K562 (cell line): ENCODE results near the gene TCF4. TPM values are rescaled to one million over a fixed set of nuclear protein-coding genes. Genes with fewer than 3 reads are reported as not detected.

ENCODE experiments used
- CAMTA2 ChIP-seq: fragments of 250-450 bp; sonication (Bioruptor Pico); conservative IDR thresholded peaks from 2 replicates; pipeline ENCODE4 v1.5.1; 2022
- KLF16 ChIP-seq: IDR thresholded peaks from 2 replicates; pipeline ENCODE4 v1.6.1; 2016; ENCODE audit warnings: antibody characterized with exemption
- MIER1 ChIP-seq: fragments of 450-650 bp; IDR thresholded peaks from 2 replicates; pipeline ENCODE4 v1.6.1; 2016; ENCODE audit warnings: antibody characterized with exemption, mild to moderate bottlenecking, low read depth
- NFE2 ChIP-seq: IDR thresholded peaks from 2 replicates; pipeline ENCODE4 v1.6.1; 2014; ENCODE audit warnings: antibody characterized with exemption, low read depth
- NR2C1 ChIP-seq, 2 experiments: fragments of 450-650 bp; IDR thresholded peaks; 2 replicates each; pipeline ENCODE4 v1.6.1; 2017; ENCODE audit warnings: mild to moderate bottlenecking in 2 of 2, antibody characterized with exemption in 1 of 2, inconsistent platforms in 1 of 2, missing compliant biosample characterization in 1 of 2, missing genetic modification characterization in 1 of 2
- THRAP3 ChIP-seq: fragments of 450-650 bp; IDR thresholded peaks from 2 replicates; pipeline ENCODE4 v1.6.1; 2016; ENCODE audit warnings: mild to moderate bottlenecking, inconsistent platforms, borderline replicate concordance
- ZC3H11A ChIP-seq: IDR thresholded peaks from 2 replicates; pipeline ENCODE4 v1.6.1; 2012; ENCODE audit warnings: low read depth, low read length, improper control_type of control experiment
- ZNF146 ChIP-seq: IDR thresholded peaks from one replicate; pipeline ENCODE4 v1.6.1; 2018; ENCODE audit warnings: missing compliant biosample characterization; ENCODE audit not compliant: unreplicated experiment
- ZNF695 ChIP-seq: fragments of 450-650 bp; formaldehyde crosslinking; IDR thresholded peaks from 2 replicates; pipeline ENCODE4 v1.4.0; 2020; ENCODE audit warnings: mild to moderate bottlenecking, moderate library complexity
- polyA plus RNA-seq, 8 experiments: library from polyadenylated mRNA; depleted of rRNA in 4 of 8; stranded (reverse) in 5 of 8; unstranded in 3 of 8; fragments of >200 nt; fragmentation: Nextera tagmentation in 2 of 8; fragmentation: Illumina TruSeq in 1 of 8; extraction: Ambion mirVana in 2 of 8; extraction: Trizol in 1 of 8; gene quantifications; 2 replicates each; pipeline versions ENCODE4 v1.2.1 to v1.2.3, GENCODE V29; 2011 to 2014; ENCODE audit warnings: inconsistent platforms in 1 of 8, missing spikeins in 1 of 8
- total RNA-seq, 7 experiments: library from RNA; depleted of rRNA in 6 of 7; stranded (reverse); fragments of >200 nt in 6 of 7; fragmentation: Illumina TruSeq in 2 of 7; extraction: Trizol in 2 of 7; gene quantifications; 2 replicates each; pipeline versions ENCODE4 v1.2.1 to v1.2.3, GENCODE V29; 2011 to 2021; ENCODE audit warnings: low replicate concordance in 1 of 7
- TF ChIP-seq, protein P1 (sequence below), 2 experiments: fragments of 450-650 bp in 1 of 2; sonication (generic) in 1 of 2; formaldehyde crosslinking in 1 of 2; IDR thresholded peaks; 2 replicates each; pipeline versions ENCODE4 v1.7.1 to v1.9.0; 2016 to 2022; ENCODE audit warnings: inconsistent platforms in 1 of 2, mild to moderate bottlenecking in 1 of 2, missing genetic modification reagents in 1 of 2
- TF ChIP-seq, protein P2 (sequence below): fragments of 250-450 bp; sonication (Bioruptor Pico); IDR thresholded peaks from 2 replicates; pipeline ENCODE4 v1.4.0; 2020
- TF ChIP-seq, protein P3 (sequence below): fragments of 450-650 bp; IDR thresholded peaks from 2 replicates; pipeline ENCODE4 v1.7.0; 2016; ENCODE audit warnings: borderline replicate concordance
- TF ChIP-seq, protein P4 (sequence below): sonication (generic); formaldehyde crosslinking; IDR thresholded peaks from 2 replicates; pipeline ENCODE4 v1.8.0; 2022; ENCODE audit warnings: missing genetic modification reagents, mild to moderate bottlenecking, borderline replicate concordance

Gene TCF4
- total and polyA plus RNA-seq, 9 of the 15 experiments (the other 6 are each of a cell fraction or from before 2014, with no cell fraction given): 4.8 to 24.7 (median 15.2) TPM

DNA sequence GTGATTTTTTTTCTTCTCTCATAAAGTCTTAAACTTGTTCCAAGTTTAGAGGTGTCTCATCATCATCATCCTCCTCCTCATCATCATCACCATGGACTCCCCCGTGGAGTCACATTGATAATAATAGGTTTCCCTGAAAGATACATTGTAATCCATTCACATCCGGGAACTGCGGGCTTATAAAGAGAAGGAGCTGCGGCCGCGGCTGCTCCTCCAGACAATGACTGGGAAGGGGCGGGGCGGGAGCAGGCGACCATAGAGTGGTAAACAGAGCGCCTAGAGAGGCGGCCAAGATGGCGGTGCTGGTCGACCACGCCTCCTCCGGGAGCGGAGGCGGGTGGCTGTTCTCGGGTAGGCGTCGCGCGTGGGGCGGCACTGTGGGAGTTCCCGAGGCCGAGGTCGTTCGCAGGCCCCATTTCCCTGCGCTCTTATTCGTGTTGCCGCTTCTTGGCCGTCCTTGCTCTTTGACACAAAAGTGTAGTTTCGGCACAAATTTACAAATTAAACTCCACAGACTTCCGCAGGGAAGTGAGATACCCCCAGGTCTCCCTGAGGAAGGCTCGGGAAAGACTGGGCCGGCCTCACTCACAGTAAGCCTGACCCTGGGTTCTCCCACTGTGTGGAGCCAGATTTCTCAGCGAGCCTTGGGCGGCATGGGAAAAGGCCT, 1.8 kb upstream of the TCF4 start (continued):
- TF ChIP-seq, protein P1, sequence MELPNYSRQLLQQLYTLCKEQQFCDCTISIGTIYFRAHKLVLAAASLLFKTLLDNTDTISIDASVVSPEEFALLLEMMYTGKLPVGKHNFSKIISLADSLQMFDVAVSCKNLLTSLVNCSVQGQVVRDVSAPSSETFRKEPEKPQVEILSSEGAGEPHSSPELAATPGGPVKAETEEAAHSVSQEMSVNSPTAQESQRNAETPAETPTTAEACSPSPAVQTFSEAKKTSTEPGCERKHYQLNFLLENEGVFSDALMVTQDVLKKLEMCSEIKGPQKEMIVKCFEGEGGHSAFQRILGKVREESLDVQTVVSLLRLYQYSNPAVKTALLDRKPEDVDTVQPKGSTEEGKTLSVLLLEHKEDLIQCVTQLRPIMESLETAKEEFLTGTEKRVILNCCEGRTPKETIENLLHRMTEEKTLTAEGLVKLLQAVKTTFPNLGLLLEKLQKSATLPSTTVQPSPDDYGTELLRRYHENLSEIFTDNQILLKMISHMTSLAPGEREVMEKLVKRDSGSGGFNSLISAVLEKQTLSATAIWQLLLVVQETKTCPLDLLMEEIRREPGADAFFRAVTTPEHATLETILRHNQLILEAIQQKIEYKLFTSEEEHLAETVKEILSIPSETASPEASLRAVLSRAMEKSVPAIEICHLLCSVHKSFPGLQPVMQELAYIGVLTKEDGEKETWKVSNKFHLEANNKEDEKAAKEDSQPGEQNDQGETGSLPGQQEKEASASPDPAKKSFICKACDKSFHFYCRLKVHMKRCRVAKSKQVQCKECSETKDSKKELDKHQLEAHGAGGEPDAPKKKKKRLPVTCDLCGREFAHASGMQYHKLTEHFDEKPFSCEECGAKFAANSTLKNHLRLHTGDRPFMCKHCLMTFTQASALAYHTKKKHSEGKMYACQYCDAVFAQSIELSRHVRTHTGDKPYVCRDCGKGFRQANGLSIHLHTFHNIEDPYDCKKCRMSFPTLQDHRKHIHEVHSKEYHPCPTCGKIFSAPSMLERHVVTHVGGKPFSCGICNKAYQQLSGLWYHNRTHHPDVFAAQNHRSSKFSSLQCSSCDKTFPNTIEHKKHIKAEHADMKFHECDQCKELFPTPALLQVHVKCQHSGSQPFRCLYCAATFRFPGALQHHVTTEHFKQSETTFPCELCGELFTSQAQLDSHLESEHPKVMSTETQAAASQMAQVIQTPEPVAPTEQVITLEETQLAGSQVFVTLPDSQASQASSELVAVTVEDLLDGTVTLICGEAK (IDR thresholded peaks at IDR 0.05): no peak
- TF ChIP-seq, protein P1 (CRISPR knock-in tag; IDR thresholded peaks at IDR 0.05): no peak
- no peak for TF ChIP-seq ZNF695
- TF ChIP-seq MIER1: no peak
- TF ChIP-seq, protein P2, sequence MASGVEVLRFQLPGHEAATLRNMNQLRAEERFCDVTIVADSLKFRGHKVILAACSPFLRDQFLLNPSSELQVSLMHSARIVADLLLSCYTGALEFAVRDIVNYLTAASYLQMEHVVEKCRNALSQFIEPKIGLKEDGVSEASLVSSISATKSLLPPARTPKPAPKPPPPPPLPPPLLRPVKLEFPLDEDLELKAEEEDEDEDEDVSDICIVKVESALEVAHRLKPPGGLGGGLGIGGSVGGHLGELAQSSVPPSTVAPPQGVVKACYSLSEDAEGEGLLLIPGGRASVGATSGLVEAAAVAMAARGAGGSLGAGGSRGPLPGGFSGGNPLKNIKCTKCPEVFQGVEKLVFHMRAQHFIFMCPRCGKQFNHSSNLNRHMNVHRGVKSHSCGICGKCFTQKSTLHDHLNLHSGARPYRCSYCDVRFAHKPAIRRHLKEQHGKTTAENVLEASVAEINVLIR (CRISPR knock-in tag): no peak
- peak; percentile 40; the same call in 1 of the 2 replicates for TF ChIP-seq NFE2
- TF ChIP-seq ZNF146 (CRISPR knock-in tag): no peak
- TF ChIP-seq NR2C1 (IDR thresholded peaks at IDR 0.05): no peak
- TF ChIP-seq NR2C1 (tag; IDR thresholded peaks at IDR 0.05): no peak
- TF ChIP-seq, protein P3, sequence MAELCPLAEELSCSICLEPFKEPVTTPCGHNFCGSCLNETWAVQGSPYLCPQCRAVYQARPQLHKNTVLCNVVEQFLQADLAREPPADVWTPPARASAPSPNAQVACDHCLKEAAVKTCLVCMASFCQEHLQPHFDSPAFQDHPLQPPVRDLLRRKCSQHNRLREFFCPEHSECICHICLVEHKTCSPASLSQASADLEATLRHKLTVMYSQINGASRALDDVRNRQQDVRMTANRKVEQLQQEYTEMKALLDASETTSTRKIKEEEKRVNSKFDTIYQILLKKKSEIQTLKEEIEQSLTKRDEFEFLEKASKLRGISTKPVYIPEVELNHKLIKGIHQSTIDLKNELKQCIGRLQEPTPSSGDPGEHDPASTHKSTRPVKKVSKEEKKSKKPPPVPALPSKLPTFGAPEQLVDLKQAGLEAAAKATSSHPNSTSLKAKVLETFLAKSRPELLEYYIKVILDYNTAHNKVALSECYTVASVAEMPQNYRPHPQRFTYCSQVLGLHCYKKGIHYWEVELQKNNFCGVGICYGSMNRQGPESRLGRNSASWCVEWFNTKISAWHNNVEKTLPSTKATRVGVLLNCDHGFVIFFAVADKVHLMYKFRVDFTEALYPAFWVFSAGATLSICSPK: no peak
- TF ChIP-seq KLF16: no peak
- TF ChIP-seq, protein P4, sequence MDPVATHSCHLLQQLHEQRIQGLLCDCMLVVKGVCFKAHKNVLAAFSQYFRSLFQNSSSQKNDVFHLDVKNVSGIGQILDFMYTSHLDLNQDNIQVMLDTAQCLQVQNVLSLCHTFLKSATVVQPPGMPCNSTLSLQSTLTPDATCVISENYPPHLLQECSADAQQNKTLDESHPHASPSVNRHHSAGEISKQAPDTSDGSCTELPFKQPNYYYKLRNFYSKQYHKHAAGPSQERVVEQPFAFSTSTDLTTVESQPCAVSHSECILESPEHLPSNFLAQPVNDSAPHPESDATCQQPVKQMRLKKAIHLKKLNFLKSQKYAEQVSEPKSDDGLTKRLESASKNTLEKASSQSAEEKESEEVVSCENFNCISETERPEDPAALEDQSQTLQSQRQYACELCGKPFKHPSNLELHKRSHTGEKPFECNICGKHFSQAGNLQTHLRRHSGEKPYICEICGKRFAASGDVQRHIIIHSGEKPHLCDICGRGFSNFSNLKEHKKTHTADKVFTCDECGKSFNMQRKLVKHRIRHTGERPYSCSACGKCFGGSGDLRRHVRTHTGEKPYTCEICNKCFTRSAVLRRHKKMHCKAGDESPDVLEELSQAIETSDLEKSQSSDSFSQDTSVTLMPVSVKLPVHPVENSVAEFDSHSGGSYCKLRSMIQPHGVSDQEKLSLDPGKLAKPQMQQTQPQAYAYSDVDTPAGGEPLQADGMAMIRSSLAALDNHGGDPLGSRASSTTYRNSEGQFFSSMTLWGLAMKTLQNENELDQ (CRISPR knock-in tag): no peak
- TF ChIP-seq ZC3H11A: no peak
- no peak for TF ChIP-seq CAMTA2 (CRISPR knock-in tag)
- no peak for TF ChIP-seq THRAP3
